ENCODE results near the gene RAP1GDS1. TPM values are rescaled to one million over a fixed set of nuclear protein-coding genes. Genes with fewer than 3 reads are reported as not detected.
A peak's percentile ranks its signal among the peaks of the same experiment; 100 is the strongest.
"Not testable (repeated sequence)": the region's sequence is repeated elsewhere in the genome, so short reads cannot be mapped to it uniquely, and the experiment has no call there.

The RAP1GDS1 gene
- total and polyA plus RNA-seq, 5 experiments from 2014 or later = 23.2 to 41.3 (median 30.7) TPM

DNA sequence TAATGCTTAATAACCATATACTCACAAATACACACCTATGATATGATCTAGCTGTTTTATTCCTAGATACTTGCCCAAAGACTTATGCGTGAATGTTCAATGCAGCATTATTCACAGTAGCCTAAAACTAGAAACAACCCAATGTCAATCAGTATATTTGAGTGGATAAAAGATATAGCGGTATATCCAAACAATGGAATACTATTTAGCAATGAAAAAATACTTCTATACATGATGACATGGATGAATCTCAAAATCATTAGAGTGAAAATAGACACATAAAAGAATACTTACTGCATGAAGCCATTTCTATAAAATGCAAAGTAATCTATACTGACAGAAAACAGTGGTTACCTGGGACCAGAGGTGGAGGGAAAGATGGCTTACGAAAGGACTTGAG, 108.1 kb downstream of the RAP1GDS1 start:
- DNase-seq (no peak), ATAC-seq (no peak)
- Mint-ChIP-seq H3K4me3 (no peak overlapping the region), H3K27me3 (no peaks in the 10 kb centered on the region), H3K36me3 (peaks cover 33 to 84% (median 80%) of the 10 kb centered on the region in 3 donors), H3K9me3 (peaks cover 1 to 43% (median 28%) of the 10 kb centered on the region in 9 donors), H3K27ac (no peak overlapping the region), H3K4me1 (peaks cover 0 to 3% (median 0%) of the 10 kb centered on the region in 4 donors)
- POLR2A ChIA-PET = no interaction called here

GRCh38 chr4:98374643-98375042, 113.5 kb downstream of the RAP1GDS1 start:
- Mint-ChIP-seq H3K27me3 (no peaks in the 10 kb centered on the region), H3K4me3 (no peak overlapping the region), H3K9me3 (peaks cover 0 to 5% (median 0%) of the 10 kb centered on the region in 9 donors), H3K4me1 (peaks cover 0 to 7% (median under 1%) of the 10 kb centered on the region in 4 donors), H3K36me3 (peaks cover 14 to 57% (median 42%) of the 10 kb centered on the region in 3 donors), H3K27ac (no peak overlapping the region)
- POLR2A ChIA-PET = no interaction called here
- DNase-seq (no peak), ATAC-seq (no peak)

DNA sequence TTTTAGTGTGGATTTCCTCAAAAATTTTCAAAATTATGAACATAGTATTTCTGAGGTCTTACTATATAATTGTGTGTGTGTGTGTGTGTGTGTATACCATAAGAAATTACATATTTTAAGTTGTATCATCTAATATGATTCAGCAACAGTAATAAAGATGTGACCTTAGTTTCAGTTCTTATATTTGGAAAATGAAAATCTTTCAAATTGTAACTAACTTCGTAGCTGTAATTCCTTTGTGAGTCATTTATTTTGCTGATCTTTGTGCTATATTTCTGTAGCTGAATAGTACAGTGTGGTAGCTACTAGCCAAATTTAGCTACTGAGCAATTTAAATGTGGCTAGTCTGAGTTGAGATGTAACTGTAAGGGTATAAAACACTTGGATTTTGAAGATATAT, 116.4 kb downstream of the RAP1GDS1 start:
- no peaks in the 10 kb centered on the region for H3K9me3 Mint-ChIP-seq
- no peaks in the 10 kb centered on the region for H3K27me3 Mint-ChIP-seq
- no peak overlapping the region for H3K4me3 Mint-ChIP-seq
- ATAC-seq = no peak
- peaks cover 7 to 35% (median 29%) of the 10 kb centered on the region in 3 donors for H3K36me3 Mint-ChIP-seq
- POLR2A ChIA-PET = no interaction called here
- peaks cover 0 to 14% (median under 1%) of the 10 kb centered on the region in 4 donors for H3K4me1 Mint-ChIP-seq
- DNase-seq = no peak
- H3K27ac Mint-ChIP-seq = no peak overlapping the region

- H3K4me1 Mint-ChIP-seq = peaks cover 0 to 23% (median under 1%) of the 10 kb centered on the region in 4 donors
- POLR2A ChIA-PET = no interaction called here
- no peaks in the 10 kb centered on the region for H3K9me3 Mint-ChIP-seq
- no peak for DNase-seq
- H3K27me3 Mint-ChIP-seq = no peaks in the 10 kb centered on the region
- peaks cover 0 to 17% (median 8%) of the 10 kb centered on the region in 3 donors for H3K36me3 Mint-ChIP-seq
- ATAC-seq = no peak
- no peak overlapping the region for H3K4me3 Mint-ChIP-seq
- H3K27ac Mint-ChIP-seq = no peak overlapping the region
Measured at GRCh38 chr4:98381306-98381705, 120.1 kb downstream of the RAP1GDS1 start.

GRCh38 chr4:98383431-98384106, 122.4 kb downstream of the RAP1GDS1 start:
- H3K4me1 Mint-ChIP-seq = peaks cover 0 to 19% (median 1%) of the 10 kb centered on the region in 4 donors
- POLR2A ChIA-PET = no interaction called here
- no peak for DNase-seq
- no peak overlapping the region for H3K27ac Mint-ChIP-seq
- no peaks in the 10 kb centered on the region for H3K27me3 Mint-ChIP-seq
- no peak for ATAC-seq
- H3K9me3 Mint-ChIP-seq = no peaks in the 10 kb centered on the region
- H3K36me3 Mint-ChIP-seq = peaks cover 0 to 17% (median 13%) of the 10 kb centered on the region in 3 donors
- H3K4me3 Mint-ChIP-seq = no peak overlapping the region

DNA sequence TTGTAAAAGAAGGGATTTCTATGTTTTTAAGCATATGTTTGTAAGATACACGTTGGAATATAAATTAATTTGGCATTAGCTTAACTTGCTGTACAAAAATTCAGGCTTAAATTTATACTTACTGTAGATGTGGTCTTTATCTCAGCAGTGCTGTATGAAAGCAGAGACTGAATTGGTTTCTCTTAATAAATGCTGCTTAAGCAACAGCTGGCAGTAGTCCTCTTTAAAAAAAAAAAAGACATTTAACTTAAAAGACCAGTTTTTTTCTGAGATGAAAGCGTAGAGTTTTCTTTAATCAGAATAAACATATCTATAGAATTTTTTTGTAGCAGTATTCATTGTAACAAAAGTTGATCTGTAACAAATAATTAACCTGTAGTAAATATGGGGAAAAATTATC, 124.6 kb downstream of the RAP1GDS1 start:
- DNase-seq = no peak
- no peak overlapping the region for H3K27ac Mint-ChIP-seq
- no peak for ATAC-seq
- peaks cover 0 to 22% (median 13%) of the 10 kb centered on the region in 3 donors for H3K36me3 Mint-ChIP-seq
- no peak overlapping the region for H3K4me3 Mint-ChIP-seq
- POLR2A ChIA-PET = no interaction called here
- no peaks in the 10 kb centered on the region for H3K9me3 Mint-ChIP-seq
- H3K27me3 Mint-ChIP-seq = no peaks in the 10 kb centered on the region
- H3K4me1 Mint-ChIP-seq = peaks cover 0 to 14% (median under 1%) of the 10 kb centered on the region in 4 donors

GRCh38 chr4:98387345-98388026, 126.3 kb downstream of the RAP1GDS1 start:
- Mint-ChIP-seq H3K9me3 (no peaks in the 10 kb centered on the region), H3K4me1 (peaks cover 0 to 12% (median under 1%) of the 10 kb centered on the region in 4 donors), H3K27ac (peak overlapping the region in 2 of 10 donors; percentile 4 to 6), H3K27me3 (no peaks in the 10 kb centered on the region), H3K36me3 (peaks cover 0 to 30% (median 21%) of the 10 kb centered on the region in 3 donors), H3K4me3 (no peak overlapping the region)
- ATAC-seq = no peak
- DNase-seq = no peak
- POLR2A ChIA-PET = no interaction called here

GRCh38 chr4:98394134-98394533, 132.9 kb downstream of the RAP1GDS1 start:
- DNase-seq (no peak), ATAC-seq (no peak)
- POLR2A ChIA-PET = no interaction called here
- Mint-ChIP-seq H3K9me3 (peaks cover 9 to 35% (median 17%) of the 10 kb centered on the region in 9 donors), H3K4me1 (peaks cover 0 to 2% (median 0%) of the 10 kb centered on the region in 4 donors), H3K4me3 (no peak overlapping the region), H3K36me3 (peaks cover 41 to 62% (median 53%) of the 10 kb centered on the region in 3 donors), H3K27ac (no peak overlapping the region), H3K27me3 (no peaks in the 10 kb centered on the region)

DNA sequence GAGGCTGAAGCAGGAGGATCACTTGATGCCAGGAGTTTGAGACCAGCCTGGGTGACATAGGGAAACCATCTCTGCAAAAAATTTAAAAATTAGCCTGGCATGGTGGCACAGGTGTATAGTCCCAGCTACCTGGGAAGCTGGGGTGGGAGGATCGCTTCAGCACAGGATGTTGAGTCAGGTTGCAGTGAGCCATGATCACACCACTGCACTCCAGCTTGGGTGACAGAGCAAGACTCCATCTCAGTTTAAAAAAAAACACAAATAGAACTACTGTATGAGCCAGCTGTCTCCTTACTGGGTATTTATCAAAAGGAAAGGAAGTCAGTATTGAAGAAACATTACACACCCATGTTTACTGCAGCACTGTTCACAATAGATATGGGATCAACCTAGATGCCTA, 138.7 kb downstream of the RAP1GDS1 start:
- POLR2A ChIA-PET = no interaction called here
- Mint-ChIP-seq H3K4me1 (peaks cover 0 to 5% (median 0%) of the 10 kb centered on the region in 4 donors), H3K27ac (no peak overlapping the region), H3K36me3 (peaks cover 19 to 35% (median 34%) of the 10 kb centered on the region in 3 donors), H3K27me3 (no peaks in the 10 kb centered on the region), H3K4me3 (no peak overlapping the region), H3K9me3 (peaks cover 9 to 36% (median 21%) of the 10 kb centered on the region in 9 donors)
- DNase-seq = no peak
- ATAC-seq = no peak

GRCh38 chr4:98406819-98407218, 145.6 kb downstream of the RAP1GDS1 start:
- POLR2A ChIA-PET = no interaction called here
- Mint-ChIP-seq H3K4me1 (peaks cover 0 to 3% (median 0%) of the 10 kb centered on the region in 4 donors), H3K9me3 (peaks cover 0 to 11% (median 3%) of the 10 kb centered on the region in 9 donors), H3K27me3 (no peaks in the 10 kb centered on the region), H3K4me3 (no peak overlapping the region), H3K36me3 (peaks cover 18 to 47% (median 39%) of the 10 kb centered on the region in 3 donors), H3K27ac (no peak overlapping the region)
- no peak for DNase-seq
- ATAC-seq = no peak

GRCh38 chr4:98411731-98412130, 150.5 kb downstream of the RAP1GDS1 start:
- no peak for DNase-seq
- no peaks in the 10 kb centered on the region for H3K4me1 Mint-ChIP-seq
- peaks cover 0 to 22% (median 9%) of the 10 kb centered on the region in 9 donors for H3K9me3 Mint-ChIP-seq
- H3K27me3 Mint-ChIP-seq = no peaks in the 10 kb centered on the region
- ATAC-seq = no peak
- peaks cover 12 to 50% (median 43%) of the 10 kb centered on the region in 3 donors for H3K36me3 Mint-ChIP-seq
- POLR2A ChIA-PET = no interaction called here
- peak overlapping the region in 1 of 10 donors; percentile 29 for H3K27ac Mint-ChIP-seq
- no peak overlapping the region for H3K4me3 Mint-ChIP-seq

DNA sequence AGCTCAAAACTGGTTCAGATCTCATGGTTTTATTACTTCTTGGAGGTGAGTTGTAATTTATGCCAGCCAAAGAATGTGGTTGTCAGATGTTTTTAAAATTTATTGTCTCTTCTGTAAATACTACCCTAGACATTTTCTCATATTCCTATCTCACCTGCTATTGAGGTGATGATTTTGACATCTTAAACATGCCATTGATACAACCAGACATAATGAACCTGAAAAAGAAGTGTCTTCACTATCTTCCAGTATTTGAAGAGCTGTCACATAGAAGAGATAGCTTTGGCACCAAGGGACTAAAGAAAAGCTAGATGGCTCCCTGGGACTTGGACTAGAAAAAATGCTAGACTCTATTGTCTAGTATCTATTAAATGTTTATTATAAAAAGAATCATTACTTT, 155.7 kb downstream of the RAP1GDS1 start:
- ATAC-seq (no peak), DNase-seq (no peak)
- Mint-ChIP-seq H3K27ac (no peak overlapping the region), H3K36me3 (peaks cover 6 to 57% (median 56%) of the 10 kb centered on the region in 3 donors), H3K9me3 (peaks cover 0 to 12% (median 6%) of the 10 kb centered on the region in 9 donors), H3K4me3 (no peak overlapping the region), H3K27me3 (no peaks in the 10 kb centered on the region), H3K4me1 (no peaks in the 10 kb centered on the region)
- POLR2A ChIA-PET = interaction anchor here (0.6 kb wide), 1 partner anchor 13 kb away, joined by 4 read pairs; no protein-coding TSS in a partner anchor

GRCh38 chr4:98420151-98420550, 159.0 kb downstream of the RAP1GDS1 start:
- DNase-seq, POLR2A ChIA-PET, H3K4me3 Mint-ChIP-seq, H3K27ac Mint-ChIP-seq, ATAC-seq, H3K27me3 Mint-ChIP-seq: not testable (repeated sequence)
- H3K9me3 Mint-ChIP-seq = peaks cover 0 to 11% (median 0%) of the 10 kb centered on the region in 9 donors
- peaks cover 13 to 72% (median 70%) of the 10 kb centered on the region in 3 donors for H3K36me3 Mint-ChIP-seq
- H3K4me1 Mint-ChIP-seq = peaks cover 3 to 10% (median 6%) of the 10 kb centered on the region in 4 donors

Measured in naive thymus-derived CD8-positive, alpha-beta T cell (primary cell).